Measurements from ENCODE around the gene BDH2. TPM values are rescaled to one million over a fixed set of nuclear protein-coding genes. Genes with fewer than 3 reads are reported as not detected.

The BDH2 gene
- total RNA-seq, 2 donors from 2014 or later, result 62.2 to 63.0 TPM

- H3K36me3 ChIP-seq, result no peaks in the 10 kb centered on the region
- H3K9me3 ChIP-seq, result no peaks in the 10 kb centered on the region
- DNase-seq (ENCODE audit: low spot score), result no peak
- TF ChIP-seq CTCF (IDR thresholded peaks at IDR 0.05), result no peak
- H3K27me3 ChIP-seq (replicated peaks; ENCODE audit: insufficient read depth), result no peaks in the 10 kb centered on the region
- H3K4me3 ChIP-seq, result no peak overlapping the region
- no peak overlapping the region for H3K27ac ChIP-seq
- ATAC-seq (ENCODE audit: insufficient number of reproducible peaks, low FRiP score, low read depth), result no peak
- H3K4me1 ChIP-seq (ENCODE audit: control insufficient read depth in 1 of 2, low read depth in 2 of 2), result no peaks in the 10 kb centered on the region
Measured at GRCh38 chr4:103126126-103126525, 26.5 kb upstream of the BDH2 start.

- DNase-seq (ENCODE audit: low spot score) (no peak), ATAC-seq (ENCODE audit: insufficient number of reproducible peaks, low FRiP score, low read depth) (no peak)
- TF ChIP-seq CTCF (IDR thresholded peaks at IDR 0.05), result no peak
- Histone ChIP-seq H3K27ac (no peak overlapping the region), H3K36me3 (no peaks in the 10 kb centered on the region), H3K4me3 (no peak overlapping the region), H3K9me3 (no peaks in the 10 kb centered on the region), H3K27me3 (replicated peaks; ENCODE audit: insufficient read depth) (no peaks in the 10 kb centered on the region), H3K4me1 (ENCODE audit: control insufficient read depth in 1 of 2, low read depth in 2 of 2) (no peaks in the 10 kb centered on the region)
Measured at GRCh38 chr4:103123114-103123513, 23.5 kb upstream of the BDH2 start.

- TF ChIP-seq CTCF (IDR thresholded peaks at IDR 0.05), result no peak
- Histone ChIP-seq H3K9me3 (no peaks in the 10 kb centered on the region), H3K4me3 (no peak overlapping the region), H3K27me3 (replicated peaks; ENCODE audit: insufficient read depth) (no peaks in the 10 kb centered on the region), H3K4me1 (ENCODE audit: control insufficient read depth in 1 of 2, low read depth in 2 of 2) (no peaks in the 10 kb centered on the region), H3K27ac (no peak overlapping the region), H3K36me3 (no peaks in the 10 kb centered on the region)
- ATAC-seq (ENCODE audit: insufficient number of reproducible peaks, low FRiP score, low read depth) (no peak), DNase-seq (ENCODE audit: low spot score) (no peak)
Measured at GRCh38 chr4:103118166-103118565, 18.5 kb upstream of the BDH2 start.

GRCh38 chr4:103111598-103111997 is 12.0 kb upstream of the BDH2 start:
- Histone ChIP-seq H3K36me3 (no peaks in the 10 kb centered on the region), H3K4me1 (ENCODE audit: control insufficient read depth in 1 of 2, low read depth in 2 of 2) (no peaks in the 10 kb centered on the region), H3K9me3 (no peaks in the 10 kb centered on the region), H3K27me3 (replicated peaks; ENCODE audit: insufficient read depth) (no peaks in the 10 kb centered on the region), H3K4me3 (no peak overlapping the region), H3K27ac (no peak overlapping the region)
- ATAC-seq (ENCODE audit: insufficient number of reproducible peaks, low FRiP score, low read depth), result no peak
- TF ChIP-seq CTCF (IDR thresholded peaks at IDR 0.05), result no peak
- no peak for DNase-seq (ENCODE audit: low spot score)

DNA sequence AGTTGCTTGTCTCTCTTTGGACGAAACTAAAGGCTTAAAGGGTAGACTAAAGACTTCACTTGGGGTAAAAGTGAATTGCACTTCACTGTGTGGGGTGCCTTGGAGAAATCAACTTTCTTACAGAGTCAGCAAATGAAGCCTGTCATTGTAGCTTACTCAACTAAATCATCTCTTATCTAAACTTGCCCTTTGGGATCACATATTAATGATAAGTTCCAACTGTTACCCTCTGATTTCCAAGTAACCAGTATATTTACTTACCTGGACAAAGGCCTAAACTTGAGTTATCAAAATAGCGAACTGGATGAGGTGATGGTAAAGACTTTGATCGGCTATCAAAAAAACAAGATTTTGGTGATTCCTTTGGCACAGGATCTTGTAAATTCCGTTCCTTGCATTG is 8.9 kb upstream of the BDH2 start:
- ATAC-seq (ENCODE audit: insufficient number of reproducible peaks, low FRiP score, low read depth) (no peak), DNase-seq (ENCODE audit: low spot score) (no peak)
- Histone ChIP-seq H3K9me3 (no peaks in the 10 kb centered on the region), H3K27me3 (replicated peaks; ENCODE audit: insufficient read depth) (no peaks in the 10 kb centered on the region), H3K27ac (no peak overlapping the region), H3K4me3 (no peak overlapping the region), H3K36me3 (no peaks in the 10 kb centered on the region), H3K4me1 (ENCODE audit: control insufficient read depth in 1 of 2, low read depth in 2 of 2) (no peaks in the 10 kb centered on the region)
- TF ChIP-seq CTCF (IDR thresholded peaks at IDR 0.05), result no peak

Measured in thoracic aorta (tissue), 2 donors.